ENCODE results near the gene ARHGEF10L. TPM values are rescaled to one million over a fixed set of nuclear protein-coding genes. Genes with fewer than 3 reads are reported as not detected.

Gene ARHGEF10L
- total RNA-seq, 4 donors from 2014 or later, result 38.5 to 73.8 (median 41.7) TPM

DNA sequence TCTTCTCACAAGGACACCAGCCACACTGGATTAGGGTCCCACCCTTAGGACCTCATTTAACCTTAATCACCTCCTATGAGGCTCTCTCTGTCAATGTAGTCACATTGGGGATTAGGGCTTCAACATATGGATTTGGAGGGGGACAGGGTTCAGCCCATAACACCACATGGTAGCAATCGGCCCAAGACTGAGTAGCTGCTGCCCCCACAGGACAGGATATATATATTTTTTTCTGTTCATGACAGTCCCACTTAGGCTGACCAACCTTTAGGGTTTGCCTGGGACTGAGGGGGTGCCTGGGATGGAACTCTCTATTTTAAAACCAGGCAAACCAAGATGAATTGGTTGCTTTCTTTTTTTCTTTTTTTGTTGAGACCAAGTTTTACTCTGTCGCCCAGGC, 207.4 kb downstream of the ARHGEF10L start:
- no peak for DNase-seq (ENCODE audit: low spot score in 2 of 2)
- no peaks in the 10 kb centered on the region for H3K9me3 ChIP-seq
- H3K4me1 ChIP-seq, result peaks cover 0 to 13% (median 3%) of the 10 kb centered on the region in 4 donors
- H3K27me3 ChIP-seq, result peaks cover 0 to 8% of the 10 kb centered on the region in 2 donors
- no peak overlapping the region for H3K27ac ChIP-seq
- TF ChIP-seq POLR2A (IDR thresholded peaks at IDR 0.05) (no peak), EP300 (IDR thresholded peaks at IDR 0.05) (no peak), CTCF (IDR thresholded peaks at IDR 0.05) (no peak)
- no peaks in the 10 kb centered on the region for H3K36me3 ChIP-seq
- WGBS, 2 donors, result 80 to 82% methylated on average over 2 of the region's 2 CpGs
- no peak overlapping the region for H3K4me3 ChIP-seq

Other genes starting within 250 kb of the ARHGEF10L start
- gene PADI4, start 231.5 kb upstream of the ARHGEF10L start, total RNA-seq, result not detected
- gene PADI6, start 167.5 kb upstream of the ARHGEF10L start, total RNA-seq, result not detected
- gene RCC2, start 100.0 kb upstream of the ARHGEF10L start, total RNA-seq, result 10 to 100 TPM; 27.1 to 44.1 (median 30.1) TPM
- not detected for gene ACTL8, start 215.6 kb downstream of the ARHGEF10L start, total RNA-seq